Activated naive CD8-positive, alpha-beta T cell treated with anti-CD3 and anti-CD28 coated beads, Interleukin-2, amount 50 U/mL, for 24 hours (primary cell): Measurements from ENCODE around the gene ASMTL.
"Not testable (repeated sequence)": the region's sequence is repeated elsewhere in the genome, so short reads cannot be mapped to it uniquely, and the experiment has no call there.

Source experiments
- ATAC-seq: fragments of 150-1000 bp; cut with Tn5 transposase; one replicate; pipeline ENCODE4 v1.10.0; 2021
- DNase-seq: peaks from one replicate; pipeline ENCODE4 v3.0.0; 2021
- H3K27ac Mint-ChIP-seq: one replicate; pipeline ENCODE4 v1.8.0; 2021; ENCODE audit warnings: mild to moderate bottlenecking, mixed read lengths
- H3K27me3 Mint-ChIP-seq: one replicate; pipeline ENCODE4 v1.8.0; 2021; ENCODE audit warnings: mixed read lengths
- H3K36me3 Mint-ChIP-seq: one replicate; pipeline ENCODE4 v1.8.0; 2021; ENCODE audit warnings: low read depth, mixed read lengths
- H3K4me1 Mint-ChIP-seq: one replicate; pipeline ENCODE4 v1.8.0; 2021; ENCODE audit warnings: mixed read lengths
- H3K4me3 Mint-ChIP-seq: one replicate; pipeline ENCODE4 v1.8.0; 2021; ENCODE audit warnings: mild to moderate bottlenecking, moderate library complexity, mixed read lengths
- H3K9me3 Mint-ChIP-seq: one replicate; pipeline ENCODE4 v1.8.0; 2021; ENCODE audit warnings: mixed read lengths

ASMTL gene

GRCh38 chrX:1487401-1487800 is 34.7 kb upstream of the ASMTL start:
- ATAC-seq (no peak), DNase-seq (peak; percentile 0)
- H3K36me3 Mint-ChIP-seq, result peaks cover 31% of the 10 kb centered on the region
- H3K4me1 Mint-ChIP-seq, result peaks cover 29% of the 10 kb centered on the region
- H3K27me3 Mint-ChIP-seq, result no peaks in the 10 kb centered on the region
- H3K27ac Mint-ChIP-seq, result no peak overlapping the region
- H3K9me3 Mint-ChIP-seq, result peaks cover 5% of the 10 kb centered on the region
- no peak overlapping the region for H3K4me3 Mint-ChIP-seq

- ATAC-seq (no peak), DNase-seq (peak; percentile 1)
- peaks cover 5% of the 10 kb centered on the region for H3K9me3 Mint-ChIP-seq
- H3K4me1 Mint-ChIP-seq, result peaks cover 29% of the 10 kb centered on the region
- no peaks in the 10 kb centered on the region for H3K27me3 Mint-ChIP-seq
- peaks cover 33% of the 10 kb centered on the region for H3K36me3 Mint-ChIP-seq
- H3K27ac Mint-ChIP-seq, result no peak overlapping the region
- H3K4me3 Mint-ChIP-seq, result no peak overlapping the region
Measured at GRCh38 chrX:1486749-1487361, 34.1 kb upstream of the ASMTL start.

- H3K9me3 Mint-ChIP-seq, result peaks cover 1% of the 10 kb centered on the region
- no peak for ATAC-seq
Measured at GRCh38 chrX:1486177-1486576, 33.5 kb upstream of the ASMTL start.

GRCh38 chrX:1485033-1485432 is 32.3 kb upstream of the ASMTL start:
- no peak overlapping the region for H3K27ac Mint-ChIP-seq
- no peak overlapping the region for H3K4me3 Mint-ChIP-seq
- no peak for ATAC-seq
- no peaks in the 10 kb centered on the region for H3K27me3 Mint-ChIP-seq
- H3K4me1 Mint-ChIP-seq, result peaks cover 43% of the 10 kb centered on the region
- peaks cover 30% of the 10 kb centered on the region for H3K36me3 Mint-ChIP-seq
- peaks cover 1% of the 10 kb centered on the region for H3K9me3 Mint-ChIP-seq
- DNase-seq, result peak; percentile 1

More at GRCh38 chrX:1486177-1486576, 33.5 kb upstream of the ASMTL start:
- peaks cover 27% of the 10 kb centered on the region for H3K36me3 Mint-ChIP-seq
- H3K4me1 Mint-ChIP-seq, result peaks cover 32% of the 10 kb centered on the region
- no peaks in the 10 kb centered on the region for H3K27me3 Mint-ChIP-seq
- H3K27ac Mint-ChIP-seq, result no peak overlapping the region
- peak; percentile 1 for DNase-seq
- no peak overlapping the region for H3K4me3 Mint-ChIP-seq

- H3K4me3 Mint-ChIP-seq, result no peak overlapping the region
- no peaks in the 10 kb centered on the region for H3K27me3 Mint-ChIP-seq
- peak overlapping the region; percentile 70 for H3K27ac Mint-ChIP-seq
- peaks cover 5% of the 10 kb centered on the region for H3K9me3 Mint-ChIP-seq
- no peak for DNase-seq
- ATAC-seq, result no peak
- H3K4me1 Mint-ChIP-seq, result peaks cover 47% of the 10 kb centered on the region
- peaks cover 32% of the 10 kb centered on the region for H3K36me3 Mint-ChIP-seq
Measured at GRCh38 chrX:1484638-1485019, 31.9 kb upstream of the ASMTL start.

GRCh38 chrX:1483843-1484637 is 31.3 kb upstream of the ASMTL start:
- DNase-seq, result peak; percentile 21
- peaks cover 29% of the 10 kb centered on the region for H3K36me3 Mint-ChIP-seq
- H3K27ac Mint-ChIP-seq, result peak overlapping the region; percentile 70
- peaks cover 53% of the 10 kb centered on the region for H3K4me1 Mint-ChIP-seq
- peak overlapping the region; percentile 28 for H3K4me3 Mint-ChIP-seq
- peaks cover 11% of the 10 kb centered on the region for H3K9me3 Mint-ChIP-seq
- ATAC-seq, result peak; percentile 25
- no peaks in the 10 kb centered on the region for H3K27me3 Mint-ChIP-seq

- peaks cover 24% of the 10 kb centered on the region for H3K36me3 Mint-ChIP-seq
Measured at GRCh38 chrX:1482530-1482928, 29.8 kb upstream of the ASMTL start.

GRCh38 chrX:1481636-1482529 is 29.2 kb upstream of the ASMTL start:
- H3K27me3 Mint-ChIP-seq, result no peaks in the 10 kb centered on the region
- H3K9me3 Mint-ChIP-seq, result peaks cover 12% of the 10 kb centered on the region
- H3K27ac Mint-ChIP-seq, result peak overlapping the region; percentile 99
- peak; percentile 85 for ATAC-seq
- H3K4me1 Mint-ChIP-seq, result peaks cover 70% of the 10 kb centered on the region
- peak; percentile 75 for DNase-seq
- peaks cover 23% of the 10 kb centered on the region for H3K36me3 Mint-ChIP-seq
- H3K4me3 Mint-ChIP-seq, result peak overlapping the region; percentile 81

More at GRCh38 chrX:1482530-1482928, 29.8 kb upstream of the ASMTL start:
- ATAC-seq, DNase-seq, H3K27me3 Mint-ChIP-seq: not testable (repeated sequence)
- peaks cover 64% of the 10 kb centered on the region for H3K4me1 Mint-ChIP-seq
- peak overlapping the region; percentile 81 for H3K4me3 Mint-ChIP-seq
- peak overlapping the region; percentile 99 for H3K27ac Mint-ChIP-seq
- H3K9me3 Mint-ChIP-seq, result peaks cover 12% of the 10 kb centered on the region

- DNase-seq, result peak; percentile 7
- peak overlapping the region; percentile 99 for H3K27ac Mint-ChIP-seq
- H3K4me3 Mint-ChIP-seq, result peak overlapping the region; percentile 52
- peaks cover 16% of the 10 kb centered on the region for H3K9me3 Mint-ChIP-seq
- H3K4me1 Mint-ChIP-seq, result peaks cover 70% of the 10 kb centered on the region
- peak; percentile 18 for ATAC-seq
- H3K27me3 Mint-ChIP-seq, result no peaks in the 10 kb centered on the region
- H3K36me3 Mint-ChIP-seq, result peaks cover 22% of the 10 kb centered on the region
Measured at GRCh38 chrX:1480082-1480785, 27.5 kb upstream of the ASMTL start.

- H3K9me3 Mint-ChIP-seq, result peaks cover 23% of the 10 kb centered on the region
- DNase-seq (peak; percentile 8), ATAC-seq (no peak)
- no peak overlapping the region for H3K4me3 Mint-ChIP-seq
- H3K36me3 Mint-ChIP-seq, result peaks cover 31% of the 10 kb centered on the region
- peaks cover 66% of the 10 kb centered on the region for H3K4me1 Mint-ChIP-seq
- peak overlapping the region; percentile 11 for H3K27ac Mint-ChIP-seq
- no peaks in the 10 kb centered on the region for H3K27me3 Mint-ChIP-seq
Measured at GRCh38 chrX:1477801-1478458, 25.2 kb upstream of the ASMTL start.

GRCh38 chrX:1477229-1477628 is 24.5 kb upstream of the ASMTL start:
- H3K27ac Mint-ChIP-seq, result no peak overlapping the region
- H3K27me3 Mint-ChIP-seq, result no peaks in the 10 kb centered on the region
- peaks cover 65% of the 10 kb centered on the region for H3K4me1 Mint-ChIP-seq
- H3K36me3 Mint-ChIP-seq, result peaks cover 28% of the 10 kb centered on the region
- H3K4me3 Mint-ChIP-seq, result no peak overlapping the region
- H3K9me3 Mint-ChIP-seq, result peaks cover 25% of the 10 kb centered on the region
- ATAC-seq, result no peak
- no peak for DNase-seq

- Mint-ChIP-seq H3K36me3 (peaks cover 31% of the 10 kb centered on the region), H3K9me3 (peaks cover 30% of the 10 kb centered on the region), H3K4me3 (no peak overlapping the region), H3K27ac (no peak overlapping the region), H3K4me1 (peaks cover 65% of the 10 kb centered on the region), H3K27me3 (no peaks in the 10 kb centered on the region)
- no peak for ATAC-seq
- DNase-seq, result no peak
Measured at GRCh38 chrX:1476682-1477081, 24.0 kb upstream of the ASMTL start.

- Mint-ChIP-seq H3K36me3 (peaks cover 31% of the 10 kb centered on the region), H3K9me3 (peaks cover 30% of the 10 kb centered on the region), H3K27me3 (no peaks in the 10 kb centered on the region), H3K27ac (no peak overlapping the region), H3K4me3 (no peak overlapping the region), H3K4me1 (peaks cover 63% of the 10 kb centered on the region)
- DNase-seq, result peak; percentile 1
- ATAC-seq, result no peak
Measured at GRCh38 chrX:1475881-1476280, 23.2 kb upstream of the ASMTL start.
